Spinal cord (tissue), 10 donors: ENCODE results near the gene N4BP2L1. TPM values are rescaled to one million over a fixed set of nuclear protein-coding genes. Genes with fewer than 3 reads are reported as not detected.

ENCODE experiments used
- DNase-seq, 6 donors: peaks; one replicate each; pipeline versions ENCODE4 v3.0.0 to v3.0.0-alpha.2; 2013 to 2015; ENCODE audit warnings: low spot score in 6 of 6, low read depth in 4 of 6
- H3K27ac ChIP-seq: one replicate; pipeline ENCODE4 v1.5.1; 2013; ENCODE audit warnings: low read depth, low read length, control low read depth
- H3K27me3 ChIP-seq: one replicate; pipeline ENCODE4 v1.6.1; 2013; ENCODE audit warnings: low read length; ENCODE audit not compliant: control insufficient read depth, insufficient read depth
- H3K36me3 ChIP-seq: one replicate; pipeline ENCODE4 v1.6.1; 2013; ENCODE audit warnings: low read length; ENCODE audit not compliant: control insufficient read depth, insufficient read depth
- H3K4me1 ChIP-seq: one replicate; pipeline ENCODE4 v1.6.1; 2013; ENCODE audit warnings: low read length; ENCODE audit not compliant: control insufficient read depth, insufficient read depth
- H3K4me3 ChIP-seq: one replicate; pipeline ENCODE4 v1.5.1; 2013; ENCODE audit warnings: low read depth, low read length, control low read depth
- H3K9me3 ChIP-seq: one replicate; pipeline ENCODE4 v1.6.1; 2013; ENCODE audit warnings: low read length; ENCODE audit not compliant: control insufficient read depth, insufficient read depth
- WGBS: methylation state at CpG from one replicate; pipeline ENCODE4 v1.1.5; 2013; ENCODE audit warnings: missing lambda C conversion rate; ENCODE audit not compliant: insufficient coverage; 5-methylcytosine and 5-hydroxymethylcytosine counted together
- polyA plus RNA-seq, 2 donors: library from polyadenylated mRNA; unstranded; fragments of 120-200 nt; gene quantifications; one replicate each; pipeline ENCODE4 v1.2.1, GENCODE V29; 2013; ENCODE audit not compliant: insufficient read length in 2 of 2
- total RNA-seq, 2 donors: library from RNA; depleted of rRNA in 1 of 2; stranded (reverse); fragments of 120-200 nt in 1 of 2; fragments of >200 nt in 1 of 2; gene quantifications; one replicate each; pipeline versions ENCODE4 v1.2.3 to v1.2.4, GENCODE V29; 2013 to 2014
- donor health status: healthy.

Gene N4BP2L1
- total and polyA plus RNA-seq, 4 donors: 18.0 to 23.4 (median 21.3) TPM

DNA sequence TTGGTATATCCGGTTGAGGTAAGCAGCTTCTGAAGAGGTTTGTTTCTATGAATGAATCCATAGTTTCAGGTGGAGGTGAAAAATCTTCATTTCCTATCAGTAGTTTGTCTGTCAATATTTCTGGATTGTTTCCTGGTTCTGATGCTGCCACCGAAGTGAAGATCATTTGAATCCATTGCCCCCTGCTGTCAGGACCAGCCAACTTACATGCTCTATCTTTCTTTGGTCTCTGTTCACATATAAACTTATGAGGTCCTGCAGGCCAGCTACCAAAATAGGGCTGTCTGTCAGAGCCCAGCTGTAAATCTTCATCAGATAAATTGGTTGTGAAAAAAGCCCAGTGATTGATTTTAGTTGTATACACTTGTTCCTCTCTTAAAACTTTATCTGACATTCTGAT, 15.2 kb upstream of the N4BP2L1 start:
- Histone ChIP-seq H3K4me3 (no peak overlapping the region), H3K4me1 (no peaks in the 10 kb centered on the region), H3K27me3 (no peaks in the 10 kb centered on the region), H3K9me3 (no peaks in the 10 kb centered on the region), H3K36me3 (no peaks in the 10 kb centered on the region), H3K27ac (no peak overlapping the region)
- no peak for DNase-seq
- WGBS: no CpG with 5 or more reads among the region's 2 CpGs

DNA sequence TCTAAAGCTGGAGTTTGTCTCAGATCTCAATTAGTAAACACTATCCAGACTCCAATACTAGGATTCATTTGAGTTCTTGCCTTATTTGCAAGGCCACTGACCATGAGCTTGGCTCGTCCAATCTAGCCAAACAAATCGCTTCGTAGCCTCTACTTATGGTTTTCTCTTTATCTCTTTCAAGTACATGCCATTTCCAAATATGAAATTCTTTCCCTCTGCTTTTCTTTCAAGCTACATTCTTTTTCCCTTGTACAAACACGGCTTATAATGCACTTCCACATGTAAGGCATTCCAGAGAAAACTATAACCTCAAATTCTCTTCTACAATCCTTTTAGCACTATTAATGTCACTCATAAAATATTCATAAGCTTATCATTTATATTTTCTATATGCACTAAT, 10.9 kb upstream of the N4BP2L1 start:
- Histone ChIP-seq H3K36me3 (peaks cover 3% of the 10 kb centered on the region), H3K9me3 (no peaks in the 10 kb centered on the region), H3K4me1 (no peaks in the 10 kb centered on the region), H3K4me3 (no peak overlapping the region), H3K27ac (no peak overlapping the region), H3K27me3 (no peaks in the 10 kb centered on the region)
- no peak for DNase-seq
- 91% methylated on average over 3 of the region's 4 CpGs for WGBS

DNA sequence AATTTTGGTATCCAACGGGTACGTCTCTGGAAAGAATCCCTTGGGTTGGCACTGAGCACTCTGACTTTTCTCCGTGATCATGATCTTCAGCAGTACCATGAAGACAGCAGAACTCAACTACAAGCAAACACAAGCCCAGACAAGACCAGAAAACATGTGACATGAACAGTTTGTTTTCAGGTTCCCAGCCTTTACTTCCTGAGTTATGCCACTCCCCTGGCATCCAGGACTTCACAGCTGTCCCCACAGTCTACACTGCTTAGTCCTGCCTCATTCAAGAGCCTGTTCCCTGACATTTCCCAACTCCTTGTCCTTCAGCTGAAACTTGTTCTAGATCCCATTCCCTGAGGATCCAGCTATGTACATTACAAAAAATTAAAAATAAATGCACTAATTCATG, 4.9 kb upstream of the N4BP2L1 start:
- DNase-seq: no peak
- Histone ChIP-seq H3K27ac (no peak overlapping the region), H3K4me1 (peaks cover 7% of the 10 kb centered on the region), H3K4me3 (no peak overlapping the region), H3K9me3 (no peaks in the 10 kb centered on the region), H3K36me3 (peaks cover 3% of the 10 kb centered on the region), H3K27me3 (no peaks in the 10 kb centered on the region)
- 97% methylated on average over 3 of the region's 3 CpGs for WGBS

DNA sequence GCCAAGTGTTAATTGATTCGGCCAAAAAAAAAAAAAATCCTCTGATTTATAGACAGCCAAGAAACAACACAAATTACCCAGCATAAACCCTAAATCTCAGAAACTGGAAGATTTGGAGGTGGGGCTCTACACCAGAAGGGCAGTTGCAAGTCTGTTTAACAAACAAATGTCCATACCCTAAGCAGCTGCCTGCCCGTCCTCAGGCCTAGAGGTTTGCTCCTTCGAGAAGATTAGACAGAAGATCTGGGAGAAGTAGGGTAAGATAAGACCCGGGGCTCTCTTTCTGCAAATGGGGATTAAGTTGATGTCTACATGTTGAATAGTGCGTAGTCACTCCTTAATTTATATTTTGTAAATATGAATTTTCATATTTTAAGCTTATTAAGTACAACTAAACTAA, 3.4 kb upstream of the N4BP2L1 start:
- H3K27ac ChIP-seq: no peak overlapping the region
- no peaks in the 10 kb centered on the region for H3K27me3 ChIP-seq
- no peak overlapping the region for H3K4me3 ChIP-seq
- WGBS: no CpG with 5 or more reads among the region's 5 CpGs
- DNase-seq: no peak
- no peaks in the 10 kb centered on the region for H3K9me3 ChIP-seq
- H3K36me3 ChIP-seq: peaks cover 3% of the 10 kb centered on the region
- peaks cover 14% of the 10 kb centered on the region for H3K4me1 ChIP-seq

DNA sequence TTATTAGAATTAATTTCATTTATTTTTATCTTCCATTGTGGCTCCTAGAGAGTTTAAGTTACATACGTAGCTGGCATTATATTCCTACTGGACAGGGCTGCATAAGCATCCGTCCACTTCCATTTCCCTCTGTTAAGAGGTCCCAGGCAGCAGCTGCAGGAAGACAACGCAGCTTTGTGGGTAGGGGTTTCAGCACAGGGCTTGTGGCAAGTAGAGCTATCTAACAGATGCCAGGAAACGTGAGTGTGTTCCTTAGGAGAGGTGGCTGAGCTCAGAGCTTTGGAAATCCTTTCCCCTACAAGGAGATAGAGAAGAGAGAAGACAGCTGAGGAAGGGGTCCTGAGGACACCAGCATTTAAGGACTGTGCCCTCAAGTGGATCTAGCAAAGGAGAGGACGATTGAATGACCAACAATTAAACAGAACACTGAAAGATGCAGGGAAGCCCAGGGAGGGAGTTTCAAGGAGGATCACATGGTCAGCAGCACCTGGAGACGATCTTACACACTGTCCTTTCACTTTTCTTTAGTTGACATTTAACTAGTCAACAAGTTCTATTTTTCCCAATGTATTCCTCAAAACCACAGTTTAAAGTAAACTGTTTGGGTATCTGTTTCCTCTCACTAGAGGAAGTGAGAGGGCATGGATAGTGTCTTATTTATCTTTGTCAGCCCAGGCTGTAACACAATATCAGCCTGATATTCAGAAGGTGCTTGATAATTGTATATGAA, 2.3 kb upstream of the N4BP2L1 start:
- DNase-seq: peak in 1 of 6 donors; percentile 23
- H3K27me3 ChIP-seq: no peaks in the 10 kb centered on the region
- H3K36me3 ChIP-seq: peaks cover 1% of the 10 kb centered on the region
- H3K9me3 ChIP-seq: no peaks in the 10 kb centered on the region
- 40% methylated on average over 1 of the region's 6 CpGs for WGBS
- no peak overlapping the region for H3K4me3 ChIP-seq
- peaks cover 16% of the 10 kb centered on the region for H3K4me1 ChIP-seq
- no peak overlapping the region for H3K27ac ChIP-seq

DNA sequence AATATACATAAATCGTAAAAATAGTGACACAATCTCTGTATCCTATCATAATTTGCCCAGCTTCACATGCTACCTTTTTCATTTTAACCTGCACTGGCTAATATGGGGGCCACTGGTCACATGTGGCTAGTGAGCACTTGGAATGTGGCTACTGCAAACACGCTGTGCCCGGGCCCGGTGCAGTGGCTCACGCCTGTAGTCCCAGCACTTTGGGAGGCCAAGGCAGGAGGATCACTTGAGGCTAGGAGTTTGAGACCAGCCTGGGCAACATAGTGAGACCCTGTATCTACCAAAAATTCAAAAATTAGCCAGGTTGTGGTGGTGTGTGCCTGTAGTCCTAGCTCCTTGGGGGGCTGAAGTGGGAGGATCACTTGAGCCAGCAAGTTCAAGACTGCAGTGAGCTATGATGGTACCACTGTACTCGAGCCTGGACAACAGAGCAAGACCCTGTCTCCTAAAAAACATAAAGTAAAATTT, 1.5 kb upstream of the N4BP2L1 start:
- H3K9me3 ChIP-seq: no peaks in the 10 kb centered on the region
- H3K36me3 ChIP-seq: no peaks in the 10 kb centered on the region
- no peak for DNase-seq
- H3K4me3 ChIP-seq: no peak overlapping the region
- H3K4me1 ChIP-seq: peaks cover 16% of the 10 kb centered on the region
- 96% methylated on average over 5 of the region's 6 CpGs for WGBS
- H3K27me3 ChIP-seq: no peaks in the 10 kb centered on the region
- H3K27ac ChIP-seq: no peak overlapping the region

DNA sequence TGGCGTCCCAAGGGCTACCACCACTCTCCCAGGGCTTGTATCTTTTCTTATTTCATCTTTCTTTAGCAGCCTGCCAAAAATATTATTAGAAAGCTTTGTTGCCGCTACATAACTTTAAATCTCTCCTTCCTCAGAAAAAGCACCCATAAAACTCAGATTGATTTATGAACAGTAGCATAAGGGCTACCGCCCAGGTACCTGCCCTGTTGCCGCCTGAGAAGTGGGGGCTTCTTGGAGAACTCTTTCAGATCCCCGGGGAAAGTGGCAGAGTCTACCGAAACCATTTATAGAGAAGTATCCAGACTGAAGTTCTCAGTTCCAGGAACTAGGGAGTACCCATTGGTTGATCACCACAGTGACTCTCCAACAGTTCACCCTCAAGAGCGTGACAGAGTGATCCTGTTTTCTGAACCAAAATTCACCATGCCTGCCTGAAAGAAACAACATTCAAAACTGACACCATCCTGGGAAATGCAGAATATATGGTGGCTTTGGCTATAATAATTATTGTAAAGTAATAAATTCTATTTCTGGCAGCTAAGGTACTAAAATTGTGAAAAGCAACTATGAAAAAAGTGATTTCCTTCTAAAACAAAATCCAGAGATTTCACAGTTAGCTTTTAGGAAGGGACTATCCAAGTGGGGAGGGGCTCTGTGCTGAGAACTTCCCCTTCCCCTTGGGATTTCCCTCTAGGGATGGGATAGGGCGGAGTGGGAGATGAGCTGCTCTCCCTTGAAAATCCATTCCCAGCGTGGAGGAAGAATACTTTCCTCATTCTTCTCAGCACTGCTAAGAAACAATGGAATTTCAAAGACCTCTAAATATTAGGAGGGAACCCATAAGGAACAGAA, 877 bp upstream of the N4BP2L1 start:
- peaks cover 3% of the 10 kb centered on the region for H3K36me3 ChIP-seq
- WGBS: 64% methylated on average over 4 of the region's 9 CpGs
- H3K4me1 ChIP-seq: peaks cover 16% of the 10 kb centered on the region
- H3K4me3 ChIP-seq: peak overlapping the region; percentile 81
- DNase-seq: peak in 1 of 6 donors; percentile 7
- peak overlapping the region; percentile 25 for H3K27ac ChIP-seq
- H3K27me3 ChIP-seq: no peaks in the 10 kb centered on the region
- no peaks in the 10 kb centered on the region for H3K9me3 ChIP-seq

DNA sequence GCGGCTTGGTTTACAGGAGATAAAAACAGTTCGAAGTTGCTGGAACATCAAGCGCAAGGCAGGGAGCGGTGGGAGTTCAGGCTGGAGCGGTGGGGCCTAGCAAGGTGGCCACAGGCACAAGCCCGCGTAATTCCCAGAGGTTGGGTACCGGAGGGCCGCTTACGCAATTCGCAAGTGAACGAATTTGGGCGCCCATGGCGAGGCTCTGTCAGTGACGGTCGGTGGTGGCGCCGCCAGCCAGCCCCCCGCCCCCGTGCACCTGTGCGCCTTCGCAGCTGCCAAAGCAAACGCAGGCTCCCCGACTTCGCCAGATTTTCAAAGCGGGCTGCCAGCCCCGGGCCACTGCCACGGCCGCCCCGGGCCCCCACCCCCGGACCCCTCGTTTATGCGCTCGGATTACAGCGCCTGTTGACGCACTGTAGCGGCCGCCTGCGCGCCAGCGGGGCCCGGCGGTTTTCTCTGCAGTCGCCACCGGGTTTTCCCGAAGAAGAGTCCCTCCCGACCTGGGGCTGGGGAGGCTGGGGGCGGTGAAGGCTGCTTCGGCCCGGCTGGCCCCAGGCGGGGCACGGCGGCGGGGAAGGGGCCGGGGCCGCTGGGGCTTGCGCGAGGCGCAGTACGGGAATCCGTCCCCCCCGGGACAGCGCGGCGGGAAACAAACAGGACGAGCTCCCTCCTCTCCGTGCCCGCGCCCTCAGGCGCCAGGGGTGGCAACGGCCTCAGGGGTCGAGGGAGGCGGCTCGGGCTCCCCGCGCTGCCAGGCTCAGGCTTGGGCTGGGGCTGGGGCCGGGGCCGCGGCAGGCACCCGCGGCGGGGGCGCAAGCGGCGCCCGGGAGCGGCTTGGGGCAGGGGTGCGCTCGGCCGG, 709 bp downstream of the N4BP2L1 start:
- under 1% methylated on average over 89 of the region's 90 CpGs for WGBS
- H3K27me3 ChIP-seq: no peaks in the 10 kb centered on the region
- H3K4me1 ChIP-seq: peaks cover 16% of the 10 kb centered on the region
- H3K36me3 ChIP-seq: peaks cover 3% of the 10 kb centered on the region
- peak in 2 of 6 donors; percentile 64 to 70 for DNase-seq
- peak overlapping the region; percentile 82 for H3K27ac ChIP-seq
- peak overlapping the region; percentile 81 for H3K4me3 ChIP-seq
- no peaks in the 10 kb centered on the region for H3K9me3 ChIP-seq
